SU-DHL-6 (cell line): ENCODE results near the gene A1CF.
"Not testable (repeated sequence)": the region's sequence is repeated elsewhere in the genome, so short reads cannot be mapped to it uniquely, and the experiment has no call there.

Experiments
- H2AFZ ChIP-seq: fragments of 200-600 bp; sonication (generic); 2 replicates; pipeline ENCODE4 v1.6.1; 2014; ENCODE audit warnings: low read depth, mild to moderate bottlenecking, moderate library complexity, mixed read lengths, antibody characterized with exemption, low read length; ENCODE audit not compliant: severe bottlenecking
- H3F3A ChIP-seq: fragments of 200-600 bp; shearing (Covaris generic); 2 replicates; pipeline ENCODE4 v1.6.0; 2016; ENCODE audit warnings: antibody characterized with exemption, mild to moderate bottlenecking; ENCODE audit not compliant: insufficient read depth
- H3K27ac ChIP-seq: fragments of 200-600 bp; sonication (generic); 2 replicates; pipeline ENCODE4 v1.5.1; 2016; ENCODE audit warnings: low read depth, mild to moderate bottlenecking, low read length, moderate library complexity, mixed read lengths
- H3K27me3 ChIP-seq: fragments of 200-600 bp; sonication (generic), shearing (Covaris generic); 2 replicates; pipeline ENCODE4 v1.6.0; 2014; ENCODE audit warnings: mild to moderate bottlenecking, low read length
- H3K36me3 ChIP-seq: fragments of 200-600 bp; sonication (generic); 2 replicates; pipeline ENCODE4 v1.6.1; 2014; ENCODE audit warnings: mild to moderate bottlenecking, low read length, mixed read lengths
- H3K4me2 ChIP-seq: fragments of 300-600, 200-600 bp; shearing (Covaris generic), sonication (generic); 2 replicates; pipeline ENCODE4 v1.6.0; 2014; ENCODE audit warnings: low read length, low read depth, mild to moderate bottlenecking; ENCODE audit not compliant: poor library complexity, severe bottlenecking
- H3K4me3 ChIP-seq: fragments of 200-600 bp; sonication (generic); 2 replicates; pipeline ENCODE4 v1.5.1; 2014; ENCODE audit warnings: antibody characterized with exemption, low read length, mild to moderate bottlenecking, mixed read lengths; ENCODE audit not compliant: insufficient read depth, poor library complexity, severe bottlenecking
- H3K79me2 ChIP-seq: fragments of 200-600 bp; sonication (generic); 2 replicates; pipeline ENCODE4 v1.6.1; 2014; ENCODE audit warnings: mild to moderate bottlenecking, low read length, moderate library complexity; ENCODE audit not compliant: insufficient read depth
- H3K9ac ChIP-seq: fragments of 200-600 bp; sonication (generic); 2 replicates; pipeline ENCODE4 v1.7.0; 2014; ENCODE audit warnings: mild to moderate bottlenecking, low read length
- H3K9me2 ChIP-seq: fragments of 200-600 bp; sonication (generic); replicated peaks from 2 replicates; pipeline ENCODE4 v1.6.1; 2014; ENCODE audit warnings: low read length; ENCODE audit not compliant: insufficient read depth
- H3K9me3 ChIP-seq: fragments of 200-600 bp; sonication (generic); 2 replicates; pipeline ENCODE4 v1.6.1; 2014; ENCODE audit warnings: low read length, mixed read lengths; ENCODE audit not compliant: insufficient read depth
- H4K20me1 ChIP-seq: fragments of 200-600 bp; sonication (generic); 2 replicates; pipeline ENCODE4 v1.6.1; 2014; ENCODE audit warnings: low read depth, mild to moderate bottlenecking, antibody characterized with exemption, low read length, moderate library complexity, mixed read lengths

Gene A1CF

GRCh38 chr10:50774868-50775267 is 110.6 kb downstream of the A1CF start:
- H3F3A ChIP-seq, H4K20me1 ChIP-seq, H3K4me2 ChIP-seq, H3K9me3 ChIP-seq, H3K27ac ChIP-seq, H3K4me3 ChIP-seq, H2AFZ ChIP-seq, H3K9me2 ChIP-seq, H3K36me3 ChIP-seq, H3K27me3 ChIP-seq, H3K9ac ChIP-seq, H3K79me2 ChIP-seq: not testable (repeated sequence)

DNA sequence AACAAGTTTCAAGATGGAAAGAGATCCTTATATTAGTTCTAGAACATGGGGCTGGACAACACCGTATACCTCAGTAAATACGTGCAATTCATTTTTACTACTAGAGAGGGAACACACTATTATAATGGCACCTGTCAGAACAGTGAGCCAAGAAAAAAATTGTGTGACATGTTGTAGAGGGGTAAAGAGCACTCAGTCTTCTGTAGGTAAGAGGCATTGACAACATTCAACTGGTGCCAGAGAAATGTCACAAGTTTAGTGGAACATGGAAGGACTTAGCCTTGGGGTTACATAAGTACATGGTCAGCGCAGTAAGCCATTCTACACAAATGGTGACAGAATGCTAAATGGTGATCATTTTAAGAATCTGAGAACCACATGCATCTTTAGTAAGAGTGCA is 113.4 kb downstream of the A1CF start:
- not testable (repeated sequence) for H3K4me3 ChIP-seq, H3K9me2 ChIP-seq, H3K27me3 ChIP-seq, H3F3A ChIP-seq, H3K27ac ChIP-seq, H4K20me1 ChIP-seq, H2AFZ ChIP-seq, H3K9me3 ChIP-seq, H3K9ac ChIP-seq, H3K4me2 ChIP-seq, H3K79me2 ChIP-seq, H3K36me3 ChIP-seq

- not testable (repeated sequence) for H3K4me2 ChIP-seq, H3K4me3 ChIP-seq, H3K9ac ChIP-seq, H3K79me2 ChIP-seq, H3K27ac ChIP-seq, H2AFZ ChIP-seq, H3K9me2 ChIP-seq, H4K20me1 ChIP-seq, H3K36me3 ChIP-seq, H3K27me3 ChIP-seq, H3F3A ChIP-seq, H3K9me3 ChIP-seq
These were observed 118.5 kb downstream of the A1CF start for GRCh38 chr10:50766774-50767513.
